Subcutaneous adipose tissue (tissue), 4 donors: Measurements from ENCODE around the gene ARMC2. TPM values are rescaled to one million over a fixed set of nuclear protein-coding genes. Genes with fewer than 3 reads are reported as not detected.

Source experiments
- total RNA-seq, 4 donors: library from RNA; depleted of rRNA; stranded (reverse); fragments of >200 nt; gene quantifications; one replicate each; pipeline ENCODE4 v1.1.0, GENCODE V29; 2016
- TF ChIP-seq, protein P1 (sequence below): fragments of 450-650 bp; IDR thresholded peaks from one replicate; pipeline ENCODE4 v1.5.1; 2016; ENCODE audit warnings: low read depth, mild to moderate bottlenecking, control low read depth, antibody characterized with exemption, moderate library complexity

The ARMC2 gene
- total RNA-seq, 4 donors from 2014 or later: 3.6 to 6.5 (median 5.2) TPM

DNA sequence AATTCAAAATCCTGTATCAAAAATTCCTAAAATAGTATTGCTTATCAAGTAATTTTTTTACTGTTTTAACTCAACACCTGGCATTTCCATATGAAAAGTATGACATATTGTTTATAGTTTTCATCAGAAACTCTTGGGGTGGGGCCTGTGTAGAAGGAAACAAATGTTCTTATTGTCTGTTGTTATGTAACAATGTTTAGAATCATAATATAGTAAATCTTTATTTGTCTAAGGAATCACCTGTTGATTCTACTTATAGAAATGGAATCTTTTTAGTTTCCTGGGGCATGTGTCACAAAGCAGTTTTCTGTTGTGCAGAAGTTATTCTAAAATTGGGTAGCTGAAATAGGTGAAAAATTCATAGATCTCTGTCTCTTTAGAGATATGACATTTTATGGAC, 4.9 kb downstream of the ARMC2 start:
- TF ChIP-seq, protein P1, sequence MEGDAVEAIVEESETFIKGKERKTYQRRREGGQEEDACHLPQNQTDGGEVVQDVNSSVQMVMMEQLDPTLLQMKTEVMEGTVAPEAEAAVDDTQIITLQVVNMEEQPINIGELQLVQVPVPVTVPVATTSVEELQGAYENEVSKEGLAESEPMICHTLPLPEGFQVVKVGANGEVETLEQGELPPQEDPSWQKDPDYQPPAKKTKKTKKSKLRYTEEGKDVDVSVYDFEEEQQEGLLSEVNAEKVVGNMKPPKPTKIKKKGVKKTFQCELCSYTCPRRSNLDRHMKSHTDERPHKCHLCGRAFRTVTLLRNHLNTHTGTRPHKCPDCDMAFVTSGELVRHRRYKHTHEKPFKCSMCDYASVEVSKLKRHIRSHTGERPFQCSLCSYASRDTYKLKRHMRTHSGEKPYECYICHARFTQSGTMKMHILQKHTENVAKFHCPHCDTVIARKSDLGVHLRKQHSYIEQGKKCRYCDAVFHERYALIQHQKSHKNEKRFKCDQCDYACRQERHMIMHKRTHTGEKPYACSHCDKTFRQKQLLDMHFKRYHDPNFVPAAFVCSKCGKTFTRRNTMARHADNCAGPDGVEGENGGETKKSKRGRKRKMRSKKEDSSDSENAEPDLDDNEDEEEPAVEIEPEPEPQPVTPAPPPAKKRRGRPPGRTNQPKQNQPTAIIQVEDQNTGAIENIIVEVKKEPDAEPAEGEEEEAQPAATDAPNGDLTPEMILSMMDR: no peak

DNA sequence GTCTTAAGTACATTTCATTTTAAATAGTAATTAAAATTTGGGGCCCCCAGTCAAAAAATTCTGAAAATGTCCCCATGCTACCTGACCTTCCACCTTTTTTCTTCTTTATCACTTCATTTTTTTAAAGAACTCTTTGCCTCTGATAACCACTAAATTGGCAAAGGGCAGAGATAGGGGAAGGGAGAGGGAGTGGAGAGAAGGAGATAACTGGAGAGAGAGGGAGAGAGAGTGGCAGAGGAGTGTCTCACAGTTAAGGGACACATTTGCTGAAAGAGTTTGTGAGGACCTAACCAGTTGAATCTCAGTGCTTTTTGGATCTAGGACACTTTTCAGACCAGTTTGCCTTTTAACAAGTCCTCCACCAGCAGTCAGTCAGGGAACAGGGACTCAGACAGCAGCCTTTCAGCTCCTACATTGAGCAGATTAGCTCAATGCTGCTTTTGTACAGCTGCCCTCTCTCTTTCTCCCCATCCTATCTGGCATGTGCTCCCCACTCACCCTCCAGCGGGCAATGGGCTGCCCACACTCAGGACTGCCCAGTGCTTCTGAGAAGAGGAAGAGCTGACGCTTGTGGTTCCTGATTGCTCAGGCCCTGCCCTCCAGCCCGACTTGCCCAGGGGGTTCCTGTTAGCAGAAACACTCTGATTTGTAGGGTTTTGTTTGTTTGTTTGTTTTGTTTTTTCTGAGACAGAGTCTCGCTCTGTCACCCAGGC, 14.4 kb downstream of the ARMC2 start:
- TF ChIP-seq, protein P1: no peak

DNA sequence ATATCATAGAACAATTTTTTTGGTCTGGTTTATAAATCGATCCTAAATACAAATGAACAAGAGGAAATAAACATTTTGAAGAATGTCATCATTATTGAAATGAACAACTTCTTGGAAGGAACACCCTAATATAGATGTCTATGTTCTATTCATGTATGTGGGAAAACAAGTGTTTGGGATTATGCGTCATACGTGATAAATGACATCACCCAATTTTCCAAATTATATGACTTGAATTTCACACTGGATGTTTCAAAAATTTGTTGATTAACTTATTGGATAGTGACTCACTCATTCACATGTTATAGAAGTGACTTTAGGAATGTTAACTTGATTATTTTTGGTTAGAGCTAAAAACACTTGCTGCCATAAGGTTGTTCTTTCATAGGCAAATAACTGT, 18.6 kb downstream of the ARMC2 start:
- TF ChIP-seq, protein P1: no peak

DNA sequence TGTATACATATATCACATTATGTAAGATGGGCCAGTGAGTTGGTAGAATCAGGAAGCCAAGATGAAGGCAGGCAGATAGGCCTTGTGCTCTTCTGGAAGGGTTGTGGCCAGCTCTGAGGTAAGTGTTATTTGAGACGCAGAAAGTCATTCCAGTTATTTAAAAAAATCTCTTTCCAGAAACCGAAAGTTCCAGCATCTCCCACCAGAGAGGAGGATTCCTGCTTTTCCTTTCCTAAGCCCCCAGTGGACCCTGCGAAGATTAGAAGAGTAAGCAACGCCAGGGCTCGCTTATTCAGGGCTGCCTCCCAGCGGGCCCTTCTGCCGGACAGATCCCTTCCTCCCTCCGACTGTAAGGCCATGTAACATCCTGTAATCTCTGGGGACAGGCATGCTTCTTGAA, 20.4 kb downstream of the ARMC2 start:
- TF ChIP-seq, protein P1: no peak

DNA sequence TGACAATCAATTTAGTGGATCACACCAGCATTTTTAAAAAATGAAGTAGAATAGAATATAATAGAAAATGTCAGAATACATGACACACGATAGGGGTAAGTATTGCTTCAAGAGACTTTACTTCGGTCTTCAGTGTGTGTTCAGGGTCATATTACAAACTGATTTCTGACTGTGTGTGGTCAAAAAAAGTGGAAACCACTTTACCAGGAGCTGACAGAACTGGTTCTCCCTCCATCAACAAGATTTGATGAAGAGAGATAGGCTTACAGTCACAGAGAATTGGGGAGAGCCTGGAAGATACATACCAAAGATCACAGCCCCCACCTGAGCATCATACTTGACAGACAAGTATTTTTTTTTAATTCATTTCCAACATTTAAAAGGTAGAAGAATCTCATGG, 21.7 kb downstream of the ARMC2 start:
- TF ChIP-seq, protein P1: no peak

DNA sequence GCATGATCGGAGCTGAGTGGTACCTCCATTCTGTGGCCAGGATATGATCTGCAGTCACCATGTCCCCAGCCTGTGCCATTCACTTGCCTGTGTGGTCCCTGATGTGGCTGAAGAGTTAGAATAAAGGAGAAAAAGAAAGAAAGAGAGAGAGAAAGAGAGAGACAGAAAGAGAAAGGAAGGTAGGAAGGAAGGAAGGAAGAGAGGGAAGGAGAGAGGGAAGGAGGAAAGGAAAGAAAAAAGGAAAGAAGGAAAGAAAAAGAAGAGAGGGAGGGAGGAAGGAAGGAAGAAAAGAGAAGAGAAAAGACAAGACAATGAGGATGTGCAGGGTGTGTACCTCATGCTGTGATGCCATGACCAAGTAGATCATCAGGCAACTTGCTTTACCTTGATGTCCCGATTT, 22.1 kb downstream of the ARMC2 start:
- TF ChIP-seq, protein P1: no peak

DNA sequence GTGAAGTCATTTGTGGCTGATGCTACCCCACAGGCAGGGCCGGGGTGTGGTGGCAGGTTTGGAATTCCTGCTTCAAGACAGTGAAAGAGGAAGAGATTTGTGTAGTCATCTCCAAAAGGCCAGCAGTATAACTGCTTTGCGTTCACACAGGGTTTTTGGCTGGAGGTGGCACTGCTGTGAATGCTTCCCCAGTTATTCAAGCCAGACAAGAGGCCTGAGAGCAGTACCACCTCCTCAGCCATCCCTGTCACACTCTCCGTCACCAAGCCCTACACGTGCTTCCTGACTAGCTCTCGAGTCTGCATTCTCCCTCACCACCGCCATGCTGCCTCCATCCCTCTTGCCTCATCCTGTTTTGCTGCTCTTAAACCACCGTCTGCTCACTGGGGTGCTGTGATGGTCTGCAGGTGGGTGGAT, 23.9 kb downstream of the ARMC2 start:
- TF ChIP-seq, protein P1: no peak
